GM18511 (cell line): ENCODE results near the gene ZFHX3.

Experiments used
- ATAC-seq: cut with Tn5 transposase; IDR thresholded peaks from one replicate; pipeline ENCODE4 v1.9.1; 2021; ENCODE audit warnings: mild to moderate bottlenecking, moderate library complexity; ENCODE audit not compliant: unreplicated experiment

The ZFHX3 gene

GRCh38 chr16:72785886-72786285 lies 262.0 kb downstream of the ZFHX3 start:
- ATAC-seq: no peak

- no peak for ATAC-seq
Measured at GRCh38 chr16:72785171-72785570, 262.8 kb downstream of the ZFHX3 start.

- ATAC-seq: no peak
Measured at GRCh38 chr16:72783716-72784318, 264.1 kb downstream of the ZFHX3 start.

- no peak for ATAC-seq
Measured at GRCh38 chr16:72769876-72770275, 278.1 kb downstream of the ZFHX3 start.

GRCh38 chr16:72768591-72768990 lies 279.3 kb downstream of the ZFHX3 start:
- ATAC-seq: no peak

GRCh38 chr16:72766506-72766905 lies 281.4 kb downstream of the ZFHX3 start:
- ATAC-seq: no peak

- peak; percentile 56 for ATAC-seq
Measured at GRCh38 chr16:72764015-72764654, 283.8 kb downstream of the ZFHX3 start.

GRCh38 chr16:72760581-72760980 lies 287.3 kb downstream of the ZFHX3 start:
- no peak for ATAC-seq

- no peak for ATAC-seq
Measured at GRCh38 chr16:72753881-72754280, 294.0 kb downstream of the ZFHX3 start.

- no peak for ATAC-seq
Measured at GRCh38 chr16:72752004-72752695, 295.8 kb downstream of the ZFHX3 start.

GRCh38 chr16:72751076-72751475 lies 296.9 kb downstream of the ZFHX3 start:
- ATAC-seq: no peak

- ATAC-seq: no peak
Measured at GRCh38 chr16:72749091-72749490, 298.8 kb downstream of the ZFHX3 start.

GRCh38 chr16:72744076-72744793 lies 303.7 kb downstream of the ZFHX3 start:
- no peak for ATAC-seq

GRCh38 chr16:72743011-72743761 lies 304.7 kb downstream of the ZFHX3 start:
- ATAC-seq: peak; percentile 88

- ATAC-seq: no peak
Measured at GRCh38 chr16:72740347-72740746, 307.6 kb downstream of the ZFHX3 start.

GRCh38 chr16:72739577-72739976 lies 308.4 kb downstream of the ZFHX3 start:
- ATAC-seq: no peak

GRCh38 chr16:72736074-72736473 lies 311.9 kb downstream of the ZFHX3 start:
- no peak for ATAC-seq
